HG03108 (cell line): ENCODE measurements around the gene OTC.

Experiments
- ATAC-seq: cut with Tn5 transposase; IDR thresholded peaks from one replicate; pipeline ENCODE4 v1.9.1; 2021; ENCODE audit warnings: moderate library complexity; ENCODE audit not compliant: unreplicated experiment

Gene OTC

DNA sequence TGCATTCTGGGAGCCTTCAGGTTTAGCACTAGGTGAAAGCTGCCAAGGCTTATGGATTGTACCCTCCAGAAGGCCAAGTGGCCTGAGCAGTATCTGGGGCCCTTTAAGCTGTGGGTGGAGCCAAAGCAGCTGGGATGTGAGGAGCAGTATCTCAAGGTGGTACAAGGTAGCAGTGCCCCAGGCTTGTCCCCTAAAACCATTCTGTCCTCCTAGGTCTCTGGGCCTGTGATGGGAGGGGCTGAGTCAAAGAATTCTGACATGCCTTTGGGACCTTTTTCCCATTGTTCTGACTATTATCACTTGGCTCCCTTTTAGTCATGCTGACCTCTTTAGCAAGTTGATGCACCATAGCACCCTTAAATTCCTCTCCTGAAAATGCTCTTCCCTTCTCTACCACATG is 109.9 kb downstream of the OTC start:
- ATAC-seq, result no peak

DNA sequence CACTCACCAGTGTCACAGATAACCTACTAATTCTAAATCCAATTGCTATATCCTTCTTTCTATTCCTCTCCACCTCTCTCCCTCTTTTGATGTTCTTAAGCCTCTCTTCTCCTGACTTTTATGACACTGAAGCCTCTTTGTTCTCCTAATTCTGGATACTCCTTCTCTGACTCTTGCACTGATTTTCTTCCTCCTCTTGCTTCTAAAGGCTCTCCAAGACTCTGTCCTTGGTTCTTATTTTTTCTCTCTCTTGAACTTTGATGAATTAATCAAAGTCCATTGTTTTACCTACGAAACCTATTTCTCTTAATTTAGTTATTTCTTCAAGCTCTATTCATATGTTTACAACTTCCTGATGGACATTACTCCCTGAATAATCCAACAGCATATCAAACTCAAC is 113.3 kb downstream of the OTC start:
- no peak for ATAC-seq

DNA sequence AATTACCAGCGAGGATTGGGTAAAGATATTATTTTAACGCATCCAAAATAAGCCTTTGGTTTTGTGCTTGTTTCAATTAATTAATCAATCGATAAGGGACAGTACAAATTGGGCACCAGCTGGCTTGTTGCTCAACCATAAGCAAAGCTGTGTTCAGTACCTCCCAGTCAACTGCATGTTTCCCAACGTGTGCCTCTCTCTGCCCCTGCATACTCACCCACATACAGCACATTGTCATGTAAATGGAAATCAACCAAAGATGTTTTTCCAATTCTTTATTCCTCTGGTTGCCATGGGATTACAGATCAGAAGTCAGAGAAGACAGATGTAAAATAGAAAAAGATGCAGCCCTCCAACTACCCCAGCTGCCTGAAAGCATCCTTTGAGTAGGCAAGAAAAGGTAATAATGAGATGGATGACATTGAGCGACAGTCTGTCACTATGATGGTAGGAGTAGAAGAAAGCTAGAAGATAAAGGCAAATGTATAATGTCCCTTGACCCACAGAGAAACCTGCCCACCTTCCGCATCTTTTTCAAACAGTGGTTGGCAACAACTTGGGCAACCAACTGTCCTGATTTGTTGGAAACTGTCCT is 116.3 kb downstream of the OTC start:
- no peak for ATAC-seq
